Measurements from ENCODE around the gene CTAGE9.

DNA sequence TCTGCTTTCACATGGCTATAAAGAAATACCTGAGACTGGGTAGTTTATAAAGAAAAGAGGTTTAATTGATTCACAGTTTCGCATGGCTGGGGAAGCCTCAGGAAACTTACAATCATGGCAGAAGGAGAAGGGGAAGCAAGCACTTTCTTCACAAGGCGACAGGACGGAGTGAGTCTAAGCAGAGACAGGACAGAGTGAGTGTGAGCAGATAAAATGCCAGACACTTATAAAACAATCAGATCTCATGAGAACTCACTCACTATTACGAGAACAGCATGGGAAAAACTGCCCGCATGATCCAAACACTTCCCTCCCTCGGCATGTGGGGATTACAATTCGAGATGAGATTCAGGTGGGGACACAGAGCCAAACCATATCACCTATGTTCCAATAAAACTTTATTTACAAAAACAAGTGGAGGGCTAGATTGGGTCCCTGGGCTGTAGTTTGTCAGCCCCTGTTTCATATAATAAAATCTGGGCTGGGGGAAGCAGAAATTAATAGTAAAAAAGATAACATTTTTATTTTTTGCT lies 37.1 kb upstream of the CTAGE9 start:
- TF ChIP-seq POLR2A (IDR thresholded peaks at IDR 0.05; ENCODE audit: low read length) (no peak), GATA1 (IDR thresholded peaks at IDR 0.05; ENCODE audit: low read depth, low read length) (no peak)

All from erythroblast (primary cell).